GM12878 (cell line): ENCODE data around the gene FBXW7.

ENCODE experiments used
- CREB1 ChIP-seq: IDR thresholded peaks from 2 replicates; pipeline ENCODE4 v1.6.1; 2012; ENCODE audit warnings: low read depth, mild to moderate bottlenecking, inconsistent platforms
- CTCF ChIP-seq, 3 experiments: IDR thresholded peaks in 2 of 3; conservative IDR thresholded peaks in 1 of 3; 2 replicates each; pipeline ENCODE4 v1.5.1; 2011; ENCODE audit warnings: low read depth in 3 of 3, low read length in 3 of 3, mild to moderate bottlenecking in 3 of 3, control low read depth in 2 of 3, moderate library complexity in 2 of 3, inconsistent platforms in 1 of 3, mixed read lengths in 1 of 3; ENCODE audit not compliant: control insufficient read depth in 2 of 3, insufficient read depth in 1 of 3; ENCODE audit errors: extremely low read depth in 1 of 3
- GATAD2B ChIP-seq: fragments of 450-650 bp; conservative IDR thresholded peaks from 2 replicates; pipeline ENCODE4 v1.6.1; 2017; ENCODE audit warnings: low read depth, mild to moderate bottlenecking, moderate library complexity
- MAX ChIP-seq: IDR thresholded peaks from 2 replicates; pipeline ENCODE4 v1.6.1; 2012; ENCODE audit warnings: low read depth, low read length, improper control_type of control experiment
- NFIC ChIP-seq: IDR thresholded peaks from 2 replicates; pipeline ENCODE4 v1.6.1; 2012; ENCODE audit warnings: low read depth, mild to moderate bottlenecking, inconsistent platforms, low read length, moderate library complexity
- POLR2A ChIP-seq: IDR thresholded peaks from 2 replicates; pipeline ENCODE4 v1.6.1; 2011; ENCODE audit warnings: low read depth, mild to moderate bottlenecking, low read length
- POLR2AphosphoS5 ChIP-seq: IDR thresholded peaks from 2 replicates; pipeline ENCODE4 v1.6.1; 2011; ENCODE audit warnings: mild to moderate bottlenecking, low read length, inconsistent platforms
- TARDBP ChIP-seq: IDR thresholded peaks from 2 replicates; pipeline ENCODE4 v1.6.1; 2016; ENCODE audit warnings: borderline replicate concordance
- USF1 ChIP-seq: IDR thresholded peaks from 2 replicates; pipeline ENCODE4 v1.6.1; 2011; ENCODE audit warnings: borderline replicate concordance, low read depth, mild to moderate bottlenecking, moderate library complexity, mixed read lengths, low read length; ENCODE audit not compliant: insufficient read depth; ENCODE audit errors: extremely low read length
- ZBTB11 ChIP-seq: fragments of 450-650 bp; formaldehyde crosslinking; IDR thresholded peaks from 2 replicates; pipeline ENCODE4 v1.5.0; 2022; ENCODE audit warnings: mild to moderate bottlenecking, missing genetic modification characterization

- TF ChIP-seq CTCF (IDR thresholded peaks at IDR 0.05 in 2 of 3, conservative IDR thresholded peaks at IDR 0.05 in 1 of 3; ENCODE audit: control insufficient read depth in 2 of 3, extremely low read depth in 1 of 3, insufficient read depth in 1 of 3, low read depth in 3 of 3, low read length in 3 of 3) (no peak), CREB1 (no peak), POLR2A (no peak), ZBTB11 (CRISPR knock-in tag) (no peak), GATAD2B (no peak), NFIC (no peak), MAX (no peak), USF1 (no peak), TARDBP (no peak), POLR2AphosphoS5 (no peak)
Observed at GRCh38 chr4:152462695-152463094, 73.2 kb downstream of the FBXW7 start.
